B cell (primary cell): ENCODE results near the gene PIAS2. TPM values are rescaled to one million over a fixed set of nuclear protein-coding genes. Genes with fewer than 3 reads are reported as not detected.
"Not testable (repeated sequence)": the region's sequence is repeated elsewhere in the genome, so short reads cannot be mapped to it uniquely, and the experiment has no call there.

Experiments
- ATAC-seq: fragments of 200-7000 bp; cut with Tn5 transposase; one replicate; pipeline ENCODE4 v1.10.0; 2021; ENCODE audit warnings: low read depth, mild to moderate bottlenecking, moderate number of reproducible peaks, moderate library complexity
- CTCF ChIA-PET: fragments of 350-600 bp; sonication (Branson Sonifier 250); formaldehyde crosslinking; loops from one replicate; lab custom pipeline; 2021; ENCODE audit warnings: antibody characterized with exemption, inconsistent platforms; lab: Charles Lee
- POLR2A ChIA-PET: fragments of 350-600 bp; sonication (Branson Sonifier 250); formaldehyde crosslinking; loops from one replicate; lab custom pipeline; 2021; ENCODE audit warnings: antibody characterized with exemption; lab: Charles Lee
- DNase-seq: peaks from one replicate; pipeline ENCODE4 v3.0.0; 2013
- H2AFZ ChIP-seq: 2 replicates; pipeline ENCODE4 v1.6.1; 2012; ENCODE audit warnings: mild to moderate bottlenecking, low read depth, low read length; ENCODE audit not compliant: insufficient read depth, poor library complexity, severe bottlenecking
- H3K27ac ChIP-seq, 2 donors: 1 replicate in 1 of 2; 2 replicates in 1 of 2; pipeline ENCODE4 v1.5.1; 2012 to 2013; ENCODE audit warnings: low read length in 2 of 2, mild to moderate bottlenecking in 2 of 2, moderate library complexity in 1 of 2
- H3K27me3 ChIP-seq, 4 experiments: fragments of 200-600 bp in 1 of 4; sonication (generic) in 1 of 4; replicated peaks in 1 of 4; 1 replicate in 2 of 4; 2 replicates in 2 of 4; pipeline versions ENCODE4 v1.6.1 to v1.7.0; 2013 to 2016; ENCODE audit warnings: low read length in 3 of 4, mild to moderate bottlenecking in 2 of 4, mixed read lengths in 1 of 4, moderate library complexity in 1 of 4; ENCODE audit not compliant: insufficient read depth in 4 of 4, control insufficient read depth in 3 of 4; ENCODE audit errors: control extremely low read depth in 1 of 4
- H3K36me3 ChIP-seq, 2 experiments: replicated peaks in 1 of 2; 1 replicate in 1 of 2; 2 replicates in 1 of 2; pipeline versions ENCODE4 v1.6.1 to v1.7.1; 2013; ENCODE audit warnings: low read length in 1 of 2; ENCODE audit not compliant: insufficient read depth in 2 of 2, control insufficient read depth in 1 of 2; ENCODE audit errors: control extremely low read depth in 1 of 2, extremely low read depth in 1 of 2
- H3K4me1 ChIP-seq, 2 donors: fragments of 200-600 bp in 1 of 2; sonication (generic) in 1 of 2; 1 replicate in 1 of 2; 2 replicates in 1 of 2; pipeline versions ENCODE4 v1.5.1 to v1.6.1; 2013 to 2017; ENCODE audit warnings: low read length in 2 of 2; ENCODE audit not compliant: control insufficient read depth in 2 of 2, insufficient read depth in 2 of 2
- H3K4me2 ChIP-seq: replicated peaks from 2 replicates; pipeline ENCODE3; 2012; ENCODE audit warnings: mild to moderate bottlenecking, low read depth, low read length; ENCODE audit not compliant: poor library complexity, severe bottlenecking
- H3K4me3 ChIP-seq, 5 experiments: fragments of 200-600 bp in 1 of 5; sonication (generic) in 1 of 5; 1 replicate in 3 of 5; 2 replicates in 2 of 5; pipeline versions ENCODE4 v1.5.1 to v1.7.0; 2011 to 2016; ENCODE audit warnings: low read length in 4 of 5, mild to moderate bottlenecking in 4 of 5, low read depth in 2 of 5, control low read depth in 1 of 5, moderate library complexity in 1 of 5; ENCODE audit not compliant: insufficient read depth in 1 of 5; ENCODE audit errors: control extremely low read depth in 1 of 5, extremely low read depth in 1 of 5
- H3K79me2 ChIP-seq: fragments of 200-600 bp; sonication (generic); one replicate; pipeline ENCODE4 v1.6.0; 2016; ENCODE audit warnings: low read length; ENCODE audit not compliant: control insufficient read depth, insufficient read depth
- H3K9ac ChIP-seq: fragments of 200-600 bp; sonication (generic); 2 replicates; pipeline ENCODE4 v1.6.1; 2017; ENCODE audit warnings: mild to moderate bottlenecking, low read length, moderate library complexity
- H3K9me3 ChIP-seq, 3 donors: one replicate each; pipeline versions ENCODE4 v1.6.1 to v1.7.1; 2013; ENCODE audit warnings: low read length in 2 of 3; ENCODE audit not compliant: control insufficient read depth in 2 of 3, insufficient read depth in 1 of 3; ENCODE audit errors: control extremely low read depth in 1 of 3
- H4K20me1 ChIP-seq: 2 replicates; pipeline ENCODE4 v1.6.0; 2012; ENCODE audit warnings: mild to moderate bottlenecking, low read length; ENCODE audit not compliant: insufficient read depth, control insufficient read depth, poor library complexity, severe bottlenecking
- H3K27ac Mint-ChIP-seq: one replicate; pipeline ENCODE4 v1.8.0; 2021; ENCODE audit warnings: mixed read lengths
- H3K27me3 Mint-ChIP-seq: one replicate; pipeline ENCODE4 v1.8.0; 2021; ENCODE audit warnings: mixed read lengths
- H3K4me1 Mint-ChIP-seq: one replicate; pipeline ENCODE4 v1.8.0; 2021; ENCODE audit warnings: mixed read lengths
- H3K4me3 Mint-ChIP-seq: one replicate; pipeline ENCODE4 v1.8.0; 2021; ENCODE audit warnings: mixed read lengths
- H3K9me3 Mint-ChIP-seq: one replicate; pipeline ENCODE4 v1.8.0; 2022; ENCODE audit warnings: mixed read lengths; ENCODE audit not compliant: insufficient read depth
- EZH2 ChIP-seq: IDR thresholded peaks from 2 replicates; pipeline ENCODE4 v1.6.1; 2012; ENCODE audit warnings: borderline replicate concordance, low read depth, mild to moderate bottlenecking, moderate library complexity, low read length; ENCODE audit not compliant: insufficient read depth, poor library complexity, severe bottlenecking
- WGBS: methylation state at CpG from one replicate; pipeline ENCODE4 v1.1.5; 2013; ENCODE audit warnings: missing lambda C conversion rate; ENCODE audit not compliant: insufficient coverage; 5-methylcytosine and 5-hydroxymethylcytosine counted together
- intact Hi-C: fragments of 100-400 bp; cut with micrococcal nuclease; formaldehyde crosslinking; loops from one replicate; pipeline ENCODE4 v1.10.0; 2022
- polyA plus RNA-seq: library from polyadenylated mRNA; depleted of rRNA; stranded (reverse); fragments of >200 nt; gene quantifications from 2 replicates; pipeline ENCODE4 v1.2.3, GENCODE V29; 2012
- total RNA-seq, 2 donors: library from RNA; stranded (reverse); fragments of 120-200 nt in 1 of 2; gene quantifications; 1 replicate in 1 of 2; 2 replicates in 1 of 2; pipeline versions ENCODE4 v1.2.3 to v1.2.4, GENCODE V29; 2013 to 2022
- TF ChIP-seq, protein P1 (sequence below): fragments of 200-600 bp; IDR thresholded peaks from one replicate; pipeline ENCODE4 v1.8.0; 2022; ENCODE audit warnings: antibody characterized with exemption, mild to moderate bottlenecking

PIAS2 gene
- total and polyA plus RNA-seq, 2 donors (not counting 1 experiment from before 2014, with no cell fraction given), result 7.3 to 51.1 TPM

DNA sequence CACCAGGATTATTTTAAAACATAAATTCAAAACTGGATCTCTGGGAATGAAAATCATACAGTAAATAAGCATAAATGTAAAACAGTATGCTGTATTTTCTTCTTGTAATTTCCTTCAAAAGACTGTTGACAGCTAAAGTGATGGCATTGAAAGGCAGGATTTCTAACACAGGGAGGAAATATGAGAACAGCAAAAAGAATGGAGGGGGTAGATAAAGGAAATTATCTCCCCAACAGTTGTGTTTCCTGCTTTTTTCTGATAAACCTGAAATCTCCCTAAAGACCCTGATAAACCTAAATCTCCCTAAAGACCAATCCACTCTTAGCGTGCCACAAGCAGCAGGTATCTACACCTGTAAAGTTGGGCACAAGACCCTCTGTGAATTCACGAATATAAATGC is 50.8 kb downstream of the PIAS2 start:
- DNase-seq (no peak), ATAC-seq (no peak)
- H3K36me3 ChIP-seq, result peaks cover 3 to 5% of the 10 kb centered on the region in 2 experiments
- intact Hi-C loops, result no loop called here
- Mint-ChIP-seq H3K9me3 (peaks cover 20% of the 10 kb centered on the region), H3K4me1 (peaks cover 5% of the 10 kb centered on the region), H3K27me3 (no peaks in the 10 kb centered on the region), H3K4me3 (no peak overlapping the region), H3K27ac (no peak overlapping the region)
- no peak overlapping the region for H2AFZ ChIP-seq
- H4K20me1 ChIP-seq, result no peaks in the 10 kb centered on the region
- no peaks in the 10 kb centered on the region for H3K4me1 ChIP-seq
- H3K9me3 ChIP-seq, result peaks cover 2 to 22% (median 17%) of the 10 kb centered on the region in 3 donors
- H3K4me3 ChIP-seq, result no peak overlapping the region
- no peak overlapping the region for H3K9ac ChIP-seq
- POLR2A ChIA-PET, result no interaction called here
- no peaks in the 10 kb centered on the region for H3K27me3 ChIP-seq
- WGBS, result 100% methylated on average over 1 of the region's 2 CpGs
- CTCF ChIA-PET, result no interaction called here
- H3K79me2 ChIP-seq, result peaks cover 5% of the 10 kb centered on the region
- H3K4me2 ChIP-seq, result no peak overlapping the region
- H3K27ac ChIP-seq, result no peak overlapping the region
- TF ChIP-seq, protein P1, sequence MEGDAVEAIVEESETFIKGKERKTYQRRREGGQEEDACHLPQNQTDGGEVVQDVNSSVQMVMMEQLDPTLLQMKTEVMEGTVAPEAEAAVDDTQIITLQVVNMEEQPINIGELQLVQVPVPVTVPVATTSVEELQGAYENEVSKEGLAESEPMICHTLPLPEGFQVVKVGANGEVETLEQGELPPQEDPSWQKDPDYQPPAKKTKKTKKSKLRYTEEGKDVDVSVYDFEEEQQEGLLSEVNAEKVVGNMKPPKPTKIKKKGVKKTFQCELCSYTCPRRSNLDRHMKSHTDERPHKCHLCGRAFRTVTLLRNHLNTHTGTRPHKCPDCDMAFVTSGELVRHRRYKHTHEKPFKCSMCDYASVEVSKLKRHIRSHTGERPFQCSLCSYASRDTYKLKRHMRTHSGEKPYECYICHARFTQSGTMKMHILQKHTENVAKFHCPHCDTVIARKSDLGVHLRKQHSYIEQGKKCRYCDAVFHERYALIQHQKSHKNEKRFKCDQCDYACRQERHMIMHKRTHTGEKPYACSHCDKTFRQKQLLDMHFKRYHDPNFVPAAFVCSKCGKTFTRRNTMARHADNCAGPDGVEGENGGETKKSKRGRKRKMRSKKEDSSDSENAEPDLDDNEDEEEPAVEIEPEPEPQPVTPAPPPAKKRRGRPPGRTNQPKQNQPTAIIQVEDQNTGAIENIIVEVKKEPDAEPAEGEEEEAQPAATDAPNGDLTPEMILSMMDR, result no peak
- no peak for TF ChIP-seq EZH2

GRCh38 chr18:46865245-46865644 is 52.1 kb downstream of the PIAS2 start:
- H3K4me3 Mint-ChIP-seq, H3K4me1 Mint-ChIP-seq, H3K4me1 ChIP-seq, POLR2A ChIA-PET, H3K4me3 ChIP-seq, H3K27ac Mint-ChIP-seq, H3K27me3 Mint-ChIP-seq, H4K20me1 ChIP-seq, H3K36me3 ChIP-seq, H3K4me2 ChIP-seq, H2AFZ ChIP-seq, DNase-seq, H3K9ac ChIP-seq, intact Hi-C loops, H3K27ac ChIP-seq, H3K27me3 ChIP-seq, ATAC-seq, H3K79me2 ChIP-seq: not testable (repeated sequence)
- WGBS, result 100% methylated on average over 3 of the region's 8 CpGs
- CTCF ChIA-PET, result interaction anchor here (0.7 kb wide), 1 partner anchor 25 kb away, joined by 3 read pairs; no protein-coding TSS in a partner anchor
- H3K9me3 ChIP-seq, result peaks cover 2 to 18% (median 17%) of the 10 kb centered on the region in 3 donors
- H3K9me3 Mint-ChIP-seq, result peaks cover 15% of the 10 kb centered on the region
